ENCODE data around the gene BMP7.
"Not testable (repeated sequence)": the region's sequence is repeated elsewhere in the genome, so short reads cannot be mapped to it uniquely, and the experiment has no call there.

BMP7 gene

GRCh38 chr20:57287007-57287880 lies 20.8 kb upstream of the BMP7 start:
- no peak for DNase-seq

GRCh38 chr20:57283860-57284259 lies 17.4 kb upstream of the BMP7 start:
- DNase-seq: no peak

- DNase-seq: no peak
These were observed 16.4 kb upstream of the BMP7 start for GRCh38 chr20:57282670-57283361.

GRCh38 chr20:57281900-57282299 lies 15.5 kb upstream of the BMP7 start:
- no peak for DNase-seq

- no peak for DNase-seq
These were observed 13.8 kb upstream of the BMP7 start for GRCh38 chr20:57280221-57280620.

GRCh38 chr20:57279548-57279947 lies 13.1 kb upstream of the BMP7 start:
- not testable (repeated sequence) for DNase-seq

- DNase-seq: no peak
These were observed 12.0 kb upstream of the BMP7 start for GRCh38 chr20:57278457-57278856.

GRCh38 chr20:57277398-57278105 lies 11.1 kb upstream of the BMP7 start:
- DNase-seq: no peak

GRCh38 chr20:57276221-57276620 lies 9.8 kb upstream of the BMP7 start:
- no peak for DNase-seq

- DNase-seq: no peak
These were observed 9.4 kb upstream of the BMP7 start for GRCh38 chr20:57275813-57276212.

- no peak for DNase-seq
These were observed 8.9 kb upstream of the BMP7 start for GRCh38 chr20:57275334-57275733.

- DNase-seq: no peak
These were observed 8.4 kb upstream of the BMP7 start for GRCh38 chr20:57274846-57275245.

- DNase-seq: no peak
These were observed 7.9 kb upstream of the BMP7 start for GRCh38 chr20:57274299-57274698.

GRCh38 chr20:57272883-57273535 lies 6.6 kb upstream of the BMP7 start:
- no peak for DNase-seq

GRCh38 chr20:57270204-57270984 lies 4.0 kb upstream of the BMP7 start:
- DNase-seq: no peak

GRCh38 chr20:57269148-57269984 lies 2.9 kb upstream of the BMP7 start:
- DNase-seq: no peak

GRCh38 chr20:57268399-57269076 lies 2.1 kb upstream of the BMP7 start:
- no peak for DNase-seq

GRCh38 chr20:57267158-57267821 lies 849 bp upstream of the BMP7 start:
- no peak for DNase-seq

- DNase-seq: no peak
These were observed 497 bp downstream of the BMP7 start for GRCh38 chr20:57265997-57266290.

GRCh38 chr20:57265336-57265996 lies 975 bp downstream of the BMP7 start:
- DNase-seq: no peak

All from activated CD4-positive, alpha-beta T cell treated with anti-CD3 and anti-CD28 coated beads, Interleukin-2, amount 50 U/mL, for 4 hours (primary cell).